GM12872 (cell line): ENCODE data around the gene FAM222B.

ENCODE experiments used
- TF ChIP-seq, protein P1 (sequence below): IDR thresholded peaks from 3 replicates; pipeline ENCODE4 v1.5.1; 2011; ENCODE audit warnings: low read depth, mild to moderate bottlenecking, low read length, moderate library complexity; ENCODE audit not compliant: insufficient read depth

The FAM222B gene

DNA sequence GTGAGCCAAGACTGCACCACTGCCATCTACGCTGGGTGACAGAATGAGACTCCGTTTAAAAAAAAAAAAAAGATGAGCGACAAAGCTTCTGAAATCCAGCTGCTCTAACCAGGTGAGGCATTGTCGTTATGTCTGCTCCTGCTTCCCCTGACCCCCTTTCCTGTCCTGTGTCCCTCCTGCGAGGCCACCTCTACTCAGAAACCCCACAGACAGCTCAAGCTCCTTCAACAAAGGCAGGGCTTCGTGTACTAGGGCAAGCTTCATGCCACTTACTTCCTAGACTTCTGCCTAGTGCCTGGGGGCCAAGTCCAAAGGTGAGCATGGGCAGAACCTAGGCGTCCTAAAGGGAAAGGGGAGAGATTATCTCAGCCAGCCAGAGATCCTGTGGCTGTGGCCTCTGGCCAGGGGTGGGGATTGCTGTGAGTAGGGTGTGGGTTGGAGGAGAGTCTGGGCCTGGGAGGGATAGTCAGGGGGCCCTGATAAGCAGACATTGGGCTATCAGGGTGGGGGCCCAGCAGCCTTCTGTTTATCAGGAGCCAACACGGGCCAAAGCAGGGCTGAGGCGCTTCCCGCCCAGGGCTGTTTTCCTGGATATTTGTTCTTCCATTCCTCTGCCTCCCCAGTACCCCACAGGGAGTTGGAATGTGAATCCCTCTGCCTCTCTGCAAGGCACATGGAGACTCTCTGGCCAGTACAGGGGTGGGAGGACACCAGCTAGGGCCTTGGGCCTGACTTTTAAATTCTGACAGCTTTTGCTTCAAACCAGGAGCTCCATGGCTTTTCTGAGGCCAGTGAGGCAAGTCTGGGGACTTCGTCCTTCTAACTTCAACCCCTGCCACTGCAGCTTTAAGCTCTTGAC, 22.6 kb upstream of the FAM222B start:
- TF ChIP-seq, protein P1, sequence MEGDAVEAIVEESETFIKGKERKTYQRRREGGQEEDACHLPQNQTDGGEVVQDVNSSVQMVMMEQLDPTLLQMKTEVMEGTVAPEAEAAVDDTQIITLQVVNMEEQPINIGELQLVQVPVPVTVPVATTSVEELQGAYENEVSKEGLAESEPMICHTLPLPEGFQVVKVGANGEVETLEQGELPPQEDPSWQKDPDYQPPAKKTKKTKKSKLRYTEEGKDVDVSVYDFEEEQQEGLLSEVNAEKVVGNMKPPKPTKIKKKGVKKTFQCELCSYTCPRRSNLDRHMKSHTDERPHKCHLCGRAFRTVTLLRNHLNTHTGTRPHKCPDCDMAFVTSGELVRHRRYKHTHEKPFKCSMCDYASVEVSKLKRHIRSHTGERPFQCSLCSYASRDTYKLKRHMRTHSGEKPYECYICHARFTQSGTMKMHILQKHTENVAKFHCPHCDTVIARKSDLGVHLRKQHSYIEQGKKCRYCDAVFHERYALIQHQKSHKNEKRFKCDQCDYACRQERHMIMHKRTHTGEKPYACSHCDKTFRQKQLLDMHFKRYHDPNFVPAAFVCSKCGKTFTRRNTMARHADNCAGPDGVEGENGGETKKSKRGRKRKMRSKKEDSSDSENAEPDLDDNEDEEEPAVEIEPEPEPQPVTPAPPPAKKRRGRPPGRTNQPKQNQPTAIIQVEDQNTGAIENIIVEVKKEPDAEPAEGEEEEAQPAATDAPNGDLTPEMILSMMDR, result no peak

DNA sequence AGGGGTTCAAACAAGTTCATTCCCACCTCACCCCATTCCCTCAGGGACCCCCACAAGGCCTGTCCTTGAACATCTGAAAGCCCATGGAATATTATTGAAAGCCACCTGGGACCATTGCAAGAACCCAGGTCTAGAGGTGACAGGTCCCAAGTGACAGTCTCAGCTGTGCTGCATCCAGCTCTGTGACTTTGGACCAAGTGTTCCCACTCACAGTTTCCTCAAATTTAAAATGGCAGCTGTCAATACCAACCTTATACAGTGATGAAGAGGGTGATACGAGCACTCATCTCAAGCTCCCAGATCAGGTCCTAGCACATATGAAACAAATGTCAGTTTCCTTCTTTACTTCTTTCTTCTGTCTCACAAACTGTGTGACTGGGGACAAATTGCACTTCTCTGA, 21.4 kb upstream of the FAM222B start:
- TF ChIP-seq, protein P1, result no peak

DNA sequence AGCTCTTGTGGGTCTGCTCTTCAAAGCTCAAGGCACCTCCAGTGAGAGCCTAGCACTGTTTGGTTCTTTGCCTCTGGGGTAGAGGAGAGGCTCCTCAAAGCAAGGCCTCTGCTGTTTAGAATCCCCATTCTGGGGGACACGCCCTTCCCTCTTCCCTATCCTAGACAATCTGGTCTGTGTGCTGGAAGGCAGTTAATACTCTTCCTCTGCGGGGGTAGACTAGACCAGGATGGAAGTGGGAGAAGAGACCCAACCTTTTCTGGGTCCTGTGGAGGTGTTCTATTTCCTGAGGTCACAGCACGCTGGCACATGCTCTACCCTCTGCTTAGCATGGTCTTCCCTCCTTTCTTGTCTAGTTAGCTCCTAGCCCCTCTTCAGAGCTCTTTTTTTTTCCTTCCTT, 20.0 kb upstream of the FAM222B start:
- TF ChIP-seq, protein P1, result no peak

DNA sequence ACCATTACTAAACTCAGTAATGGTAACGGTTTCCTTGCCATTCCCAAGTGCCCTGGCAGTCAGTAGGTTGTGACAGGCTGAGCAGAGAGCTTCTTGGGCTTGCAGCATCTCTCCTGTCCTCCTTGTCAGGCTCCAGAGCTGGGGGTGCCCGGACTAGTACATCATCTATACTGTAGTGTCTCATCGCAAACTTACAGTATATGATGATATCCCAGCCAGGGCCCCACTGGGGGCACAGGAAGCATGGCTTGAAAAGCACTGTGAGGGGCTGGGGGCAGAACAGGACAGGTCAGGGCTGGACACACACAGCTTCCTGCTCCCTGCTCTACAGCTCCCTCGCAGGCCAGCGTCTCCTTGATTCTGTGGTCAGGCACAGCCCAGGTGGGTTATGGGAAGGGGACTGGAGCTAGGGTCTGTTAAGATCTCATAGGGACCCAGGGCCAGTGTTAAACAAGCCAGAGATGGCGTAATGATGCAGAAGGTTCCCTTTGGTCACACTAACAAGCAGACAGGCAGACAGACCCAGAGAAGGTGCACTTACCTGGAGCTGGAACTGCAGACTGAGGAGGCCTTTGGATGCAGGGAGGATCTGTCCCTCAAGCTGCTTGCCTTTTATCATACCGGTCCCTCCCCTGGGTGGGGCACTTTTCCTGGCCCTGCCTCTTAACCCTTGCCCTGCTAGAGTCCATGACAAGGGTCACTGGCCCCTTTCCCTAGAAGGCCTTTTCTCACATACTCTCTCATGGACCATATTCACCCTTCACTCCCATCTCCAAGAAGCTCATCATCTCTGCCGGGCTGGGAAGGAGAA, 19.0 kb upstream of the FAM222B start:
- TF ChIP-seq, protein P1, result no peak

DNA sequence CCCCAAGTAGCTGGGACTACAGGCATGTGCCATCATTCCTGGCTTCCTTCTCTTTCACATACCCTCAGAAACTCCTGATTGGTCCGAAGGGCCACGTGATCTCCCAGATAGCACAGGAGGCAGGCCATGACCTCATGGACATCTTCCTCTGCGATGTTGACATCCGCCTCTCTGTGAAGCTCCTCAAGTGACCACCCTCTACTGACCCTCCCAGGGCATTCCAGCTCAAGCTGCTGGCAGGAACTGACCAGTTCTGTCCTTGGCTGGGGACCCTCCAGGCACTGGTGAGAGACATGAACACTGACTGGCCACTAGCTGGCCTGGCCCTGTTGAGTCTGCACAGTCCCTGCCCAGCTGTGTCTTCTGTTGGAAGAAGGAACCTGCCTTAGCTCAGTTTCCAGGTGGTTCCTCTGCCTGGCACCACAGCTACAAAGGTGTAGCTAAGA, 17.8 kb upstream of the FAM222B start:
- TF ChIP-seq, protein P1, result no peak

DNA sequence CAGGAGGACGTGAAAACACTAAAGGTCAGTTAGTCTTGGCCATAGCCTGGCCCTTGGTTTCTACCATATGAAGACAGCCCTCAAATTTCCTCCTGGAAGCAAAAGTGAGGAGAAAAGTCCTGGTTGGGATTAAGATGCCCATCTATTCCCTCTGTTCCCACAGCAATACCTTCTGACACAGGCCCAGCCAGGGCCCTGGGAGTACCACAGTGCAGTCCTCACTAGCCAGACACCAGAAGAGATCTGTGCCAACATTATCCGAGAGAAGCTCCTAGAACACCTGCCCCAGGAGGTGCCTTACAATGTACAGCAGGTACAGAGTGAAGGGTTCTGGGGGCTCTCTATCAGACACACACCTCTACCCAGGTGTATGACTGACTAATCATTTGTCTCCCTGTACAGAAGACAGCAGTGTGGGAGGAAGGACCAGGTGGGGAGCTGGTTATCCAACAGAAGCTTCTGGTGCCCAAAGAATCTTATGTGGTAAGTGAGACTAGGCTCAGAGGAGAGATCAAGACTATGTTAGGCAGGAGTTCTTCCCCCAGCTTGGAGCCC, 16.3 kb upstream of the FAM222B start:
- TF ChIP-seq, protein P1, result no peak
